Endothelial cell (in vitro differentiated cells): ENCODE measurements around the gene RAB11FIP4. TPM values are rescaled to one million over a fixed set of nuclear protein-coding genes. Genes with fewer than 3 reads are reported as not detected.

Experiments
- DNase-seq: peaks from one replicate; pipeline ENCODE4 v3.0.0; 2021; ENCODE audit warnings: low spot score
- H3K27ac Mint-ChIP-seq: one replicate; pipeline ENCODE4 v1.8.0; 2021; ENCODE audit warnings: mixed read lengths, inconsistent platforms; ENCODE audit not compliant: unreplicated experiment
- H3K27me3 Mint-ChIP-seq: one replicate; pipeline ENCODE4 v1.8.0; 2021; ENCODE audit warnings: mild to moderate bottlenecking, moderate library complexity, mixed read lengths, inconsistent platforms; ENCODE audit not compliant: unreplicated experiment
- H3K36me3 Mint-ChIP-seq: one replicate; pipeline ENCODE4 v1.8.0; 2021; ENCODE audit warnings: mild to moderate bottlenecking, low read depth, mixed read lengths, inconsistent platforms; ENCODE audit not compliant: unreplicated experiment
- H3K4me1 Mint-ChIP-seq: one replicate; pipeline ENCODE4 v1.8.0; 2021; ENCODE audit warnings: mild to moderate bottlenecking, mixed read lengths, inconsistent platforms; ENCODE audit not compliant: unreplicated experiment
- H3K4me3 Mint-ChIP-seq: one replicate; pipeline ENCODE4 v1.8.0; 2021; ENCODE audit warnings: mild to moderate bottlenecking, mixed read lengths, inconsistent platforms; ENCODE audit not compliant: unreplicated experiment
- H3K9me3 Mint-ChIP-seq: one replicate; pipeline ENCODE4 v1.8.0; 2021; ENCODE audit warnings: mixed read lengths, inconsistent platforms; ENCODE audit not compliant: unreplicated experiment
- CTCF ChIP-seq: fragments of 200-600 bp; sonication (generic); IDR thresholded peaks from one replicate; pipeline ENCODE4 v1.5.0; 2021; ENCODE audit warnings: antibody characterized with exemption; ENCODE audit not compliant: unreplicated experiment
- total RNA-seq: library from RNA; stranded (reverse); fragmentation: NEBNext Ultra II Directional; extraction: Animal tissue kit (Norgen Biotek cat#: 25700); gene quantifications from one replicate; pipeline ENCODE4 v1.2.1, GENCODE V29; 2021; ENCODE audit not compliant: unreplicated experiment

Gene RAB11FIP4
- total RNA-seq, 1 donor from 2014 or later: 0.92 TPM

- no peak for DNase-seq
- H3K9me3 Mint-ChIP-seq: no peaks in the 10 kb centered on the region
- peaks cover 4% of the 10 kb centered on the region for H3K27me3 Mint-ChIP-seq
- TF ChIP-seq CTCF: no peak
- no peaks in the 10 kb centered on the region for H3K4me1 Mint-ChIP-seq
- H3K4me3 Mint-ChIP-seq: no peak overlapping the region
- H3K27ac Mint-ChIP-seq: no peak overlapping the region
- H3K36me3 Mint-ChIP-seq: no peaks in the 10 kb centered on the region
Measured at GRCh38 chr17:31511195-31511578, 119.7 kb downstream of the RAB11FIP4 start.

- peaks cover 4% of the 10 kb centered on the region for H3K27me3 Mint-ChIP-seq
- no peak overlapping the region for H3K4me3 Mint-ChIP-seq
- H3K4me1 Mint-ChIP-seq: no peaks in the 10 kb centered on the region
- TF ChIP-seq CTCF: no peak
- no peak for DNase-seq
- H3K36me3 Mint-ChIP-seq: no peaks in the 10 kb centered on the region
- H3K27ac Mint-ChIP-seq: no peak overlapping the region
- no peaks in the 10 kb centered on the region for H3K9me3 Mint-ChIP-seq
Measured at GRCh38 chr17:31511580-31511979, 120.1 kb downstream of the RAB11FIP4 start.

- TF ChIP-seq CTCF: no peak
Measured at GRCh38 chr17:31512104-31512740, 120.7 kb downstream of the RAB11FIP4 start.

GRCh38 chr17:31512796-31513195 is 121.3 kb downstream of the RAB11FIP4 start:
- Mint-ChIP-seq H3K9me3 (no peaks in the 10 kb centered on the region), H3K36me3 (no peaks in the 10 kb centered on the region), H3K4me3 (no peak overlapping the region), H3K27me3 (peaks cover 4% of the 10 kb centered on the region), H3K4me1 (no peaks in the 10 kb centered on the region), H3K27ac (no peak overlapping the region)
- no peak for DNase-seq
- TF ChIP-seq CTCF: no peak

More at GRCh38 chr17:31512104-31512740, 120.7 kb downstream of the RAB11FIP4 start:
- DNase-seq: no peak
- Mint-ChIP-seq H3K36me3 (no peaks in the 10 kb centered on the region), H3K4me1 (no peaks in the 10 kb centered on the region), H3K27ac (no peak overlapping the region), H3K4me3 (no peak overlapping the region), H3K9me3 (no peaks in the 10 kb centered on the region), H3K27me3 (peaks cover 4% of the 10 kb centered on the region)

- Mint-ChIP-seq H3K27ac (no peak overlapping the region), H3K4me1 (no peaks in the 10 kb centered on the region), H3K9me3 (no peaks in the 10 kb centered on the region), H3K36me3 (no peaks in the 10 kb centered on the region), H3K27me3 (peaks cover 2% of the 10 kb centered on the region), H3K4me3 (no peak overlapping the region)
- TF ChIP-seq CTCF: no peak
- DNase-seq: no peak
Measured at GRCh38 chr17:31513731-31514427, 122.4 kb downstream of the RAB11FIP4 start.
